NCI-H2171 treated with DMSO at 0.1 percent for 48 hours (cell line): Measurements from ENCODE around the gene MUC4.
"Not testable (repeated sequence)": the region's sequence is repeated elsewhere in the genome, so short reads cannot be mapped to it uniquely, and the experiment has no call there.

Experiments used
- DNase-seq: peaks from one replicate; lab custom pipeline; 2025; lab: John Stamatoyannopoulos, UW

Gene MUC4

DNA sequence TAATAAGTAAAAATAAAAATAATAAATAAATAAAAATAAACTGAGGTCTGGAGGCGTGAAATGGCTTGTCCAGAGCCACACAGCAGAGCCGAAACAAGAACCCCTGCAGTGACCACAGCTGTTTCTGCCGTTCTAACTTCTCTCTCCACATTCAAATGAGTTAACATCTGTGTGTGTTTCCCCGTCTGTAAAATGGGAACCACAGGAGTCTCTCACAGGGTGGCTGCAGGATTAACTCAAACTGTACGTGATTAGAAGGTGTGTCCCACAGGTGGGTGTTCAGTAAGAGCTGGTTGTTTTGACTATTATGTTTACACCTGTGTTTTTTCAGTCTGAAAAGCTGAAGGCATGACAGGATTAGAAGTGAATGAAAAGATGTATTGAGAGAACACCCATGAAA is 27.0 kb upstream of the MUC4 start:
- no peak for DNase-seq

GRCh38 chr3:195836476-195837135 is 24.9 kb upstream of the MUC4 start:
- no peak for DNase-seq

DNA sequence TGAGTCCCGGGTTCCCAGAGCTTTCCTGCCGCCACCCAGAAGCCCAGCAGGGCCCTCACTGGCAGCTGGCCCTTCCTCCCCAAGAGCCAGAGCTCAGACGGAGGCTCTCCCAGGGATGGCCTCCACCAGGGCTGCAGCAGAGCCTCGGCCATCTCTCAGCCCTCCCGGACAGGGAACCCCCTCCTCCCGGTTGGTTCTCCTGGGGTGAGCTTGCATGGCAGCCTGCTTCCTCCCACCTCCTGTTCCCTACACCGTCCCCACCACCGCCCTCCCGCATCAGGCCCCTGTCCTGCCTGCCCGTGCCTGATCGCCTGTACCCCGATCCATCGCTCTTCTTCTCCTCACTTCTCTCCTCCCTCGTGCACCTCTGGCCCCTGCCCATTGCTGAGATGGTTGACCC is 24.1 kb upstream of the MUC4 start:
- no peak for DNase-seq

GRCh38 chr3:195834675-195835583 is 23.2 kb upstream of the MUC4 start:
- no peak for DNase-seq

- no peak for DNase-seq
Measured at GRCh38 chr3:195829897-195830254, 18.1 kb upstream of the MUC4 start.

DNA sequence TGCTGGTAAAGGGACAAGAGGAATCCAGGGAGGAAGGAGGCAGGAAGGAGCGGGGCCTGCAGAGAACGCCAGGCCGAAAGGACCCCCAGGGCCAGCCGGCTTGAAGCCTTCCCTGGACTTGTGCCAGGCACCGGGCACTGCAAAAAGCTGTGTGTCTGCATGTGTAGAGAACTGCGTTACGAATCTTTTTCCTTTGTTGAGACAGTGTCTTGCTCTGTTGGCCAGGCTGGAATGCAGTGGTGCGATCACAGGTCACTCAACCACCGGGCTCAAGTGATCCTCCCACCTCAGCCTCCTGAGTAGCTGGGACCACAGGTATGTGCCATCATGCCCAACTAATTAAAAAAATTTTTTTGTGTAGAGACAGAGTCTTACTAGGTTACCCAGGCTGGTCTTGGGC is 17.0 kb upstream of the MUC4 start:
- DNase-seq = no peak

DNA sequence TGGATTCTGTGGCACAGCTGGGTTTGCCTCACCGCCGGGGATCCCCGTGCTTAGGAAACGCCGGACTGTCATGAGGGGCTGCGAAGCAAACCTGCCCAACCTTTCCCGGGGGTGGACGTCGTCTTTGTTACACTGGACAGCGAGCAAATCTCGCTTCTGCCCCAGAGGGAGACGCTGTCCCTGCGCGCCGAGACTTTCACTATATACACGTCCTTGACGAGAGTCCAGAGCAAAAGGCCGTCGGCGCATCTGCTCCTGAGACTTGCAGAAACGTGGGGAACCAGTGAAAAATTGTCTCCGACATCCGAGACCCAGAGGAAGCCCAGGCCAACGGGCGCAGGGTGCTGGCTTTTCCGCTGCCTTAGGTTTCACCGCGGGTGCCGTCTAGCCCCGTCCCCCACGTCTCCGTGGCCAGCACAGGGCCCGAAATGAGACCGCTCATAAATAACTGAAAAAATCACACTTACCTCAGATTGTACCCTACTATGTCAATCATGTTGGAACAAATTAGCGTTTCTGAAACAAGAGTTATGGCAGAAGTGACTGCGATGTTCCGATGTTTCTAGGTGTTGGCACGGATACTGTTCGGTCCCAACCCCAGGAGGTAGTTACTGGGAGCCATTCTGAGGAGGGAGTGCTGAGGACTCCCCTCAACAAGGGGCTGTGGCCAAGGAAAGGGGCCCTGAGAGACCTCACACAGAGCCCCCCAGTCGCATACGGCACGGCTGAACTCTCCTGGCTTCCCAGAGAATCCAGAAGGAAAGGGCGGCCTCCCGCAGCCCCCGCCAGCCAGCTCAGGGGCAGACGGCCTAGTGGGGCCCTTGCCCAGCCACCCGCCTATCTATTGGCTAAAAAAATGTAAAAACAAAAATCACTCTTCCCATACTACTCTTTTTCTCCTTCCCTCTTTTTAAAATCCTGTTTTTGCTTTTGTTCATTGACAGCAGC is 14.4 kb upstream of the MUC4 start:
- no peak for DNase-seq

- DNase-seq = no peak
Measured at GRCh38 chr3:195825191-195825588, 13.5 kb upstream of the MUC4 start.

DNA sequence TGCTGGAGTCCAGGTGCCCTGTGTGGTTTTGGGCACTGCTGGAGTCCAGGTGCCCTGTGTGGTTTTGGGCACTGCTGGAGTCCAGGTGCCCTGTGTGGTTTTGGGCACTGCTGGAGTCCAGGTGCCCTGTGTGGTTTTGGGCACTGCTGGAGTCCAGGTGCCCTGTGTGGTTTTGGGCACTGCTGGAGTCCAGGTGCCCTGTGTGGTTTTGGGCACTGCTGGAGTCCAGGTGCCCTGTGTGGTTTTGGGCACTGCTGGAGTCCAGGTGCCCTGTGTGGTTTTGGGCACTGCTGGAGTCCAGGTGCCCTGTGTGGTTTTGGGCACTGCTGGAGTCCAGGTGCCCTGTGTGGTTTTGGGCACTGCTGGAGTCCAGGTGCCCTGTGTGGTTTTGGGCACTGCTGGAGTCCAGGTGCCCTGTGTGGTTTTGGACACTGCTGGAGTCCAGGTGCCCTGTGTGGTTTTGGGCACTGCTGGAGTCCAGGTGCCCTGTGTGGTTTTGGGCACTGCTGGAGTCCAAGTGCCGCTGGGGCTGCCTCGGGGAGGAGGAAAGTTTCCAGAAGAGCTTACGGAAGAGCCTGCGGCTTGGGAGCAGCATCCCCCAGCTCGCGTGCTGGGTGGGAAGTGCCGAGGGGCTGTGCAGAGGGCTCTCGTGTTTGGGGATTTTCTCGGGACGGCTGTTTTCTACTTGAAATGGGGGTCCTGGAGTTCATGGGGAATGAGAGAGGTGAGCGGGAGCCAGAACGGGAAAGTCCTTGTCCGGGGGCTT is 12.9 kb upstream of the MUC4 start:
- DNase-seq = not testable (repeated sequence)

GRCh38 chr3:195823999-195824398 is 12.3 kb upstream of the MUC4 start:
- no peak for DNase-seq

GRCh38 chr3:195823280-195823679 is 11.6 kb upstream of the MUC4 start:
- DNase-seq = no peak

- DNase-seq = no peak
Measured at GRCh38 chr3:195822131-195822696, 10.5 kb upstream of the MUC4 start.

DNA sequence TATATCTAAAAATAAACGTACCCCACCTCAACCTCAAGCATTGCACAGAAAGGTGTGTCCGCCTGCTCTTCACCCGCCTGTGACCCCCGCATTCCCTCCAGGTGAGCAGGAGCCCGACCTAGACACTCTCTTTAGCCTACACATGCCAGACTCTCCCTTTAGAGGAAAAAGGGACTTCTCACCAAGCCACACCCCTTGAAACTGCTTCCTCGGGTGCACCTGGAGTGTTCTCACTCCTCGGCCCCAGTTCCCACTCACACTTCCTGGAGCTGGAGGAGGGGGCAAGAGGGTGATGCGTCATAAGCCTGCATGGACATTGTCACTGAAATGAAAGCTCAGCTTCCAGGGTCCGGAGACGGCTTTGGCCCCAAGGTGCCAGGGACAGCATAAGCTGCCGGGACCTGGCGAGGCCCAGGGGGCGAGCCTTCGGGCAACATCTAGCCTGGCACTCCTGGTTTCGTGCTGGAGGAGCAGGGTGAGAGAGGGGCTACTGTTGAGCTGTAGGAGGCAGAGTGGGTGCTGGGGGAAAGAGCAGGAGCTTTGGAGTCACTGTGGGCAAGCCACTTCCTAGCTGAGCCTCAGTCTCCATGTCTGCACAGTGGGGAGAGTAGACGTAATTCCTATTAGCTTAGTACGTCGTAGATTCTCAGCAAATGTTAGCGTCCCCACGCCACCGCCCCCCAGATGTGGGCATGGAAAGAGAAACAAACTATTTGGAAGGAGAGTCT is 9.8 kb upstream of the MUC4 start:
- DNase-seq = no peak

GRCh38 chr3:195820901-195821300 is 9.2 kb upstream of the MUC4 start:
- no peak for DNase-seq

GRCh38 chr3:195820186-195820585 is 8.5 kb upstream of the MUC4 start:
- no peak for DNase-seq

GRCh38 chr3:195818301-195818700 is 6.6 kb upstream of the MUC4 start:
- DNase-seq = no peak

DNA sequence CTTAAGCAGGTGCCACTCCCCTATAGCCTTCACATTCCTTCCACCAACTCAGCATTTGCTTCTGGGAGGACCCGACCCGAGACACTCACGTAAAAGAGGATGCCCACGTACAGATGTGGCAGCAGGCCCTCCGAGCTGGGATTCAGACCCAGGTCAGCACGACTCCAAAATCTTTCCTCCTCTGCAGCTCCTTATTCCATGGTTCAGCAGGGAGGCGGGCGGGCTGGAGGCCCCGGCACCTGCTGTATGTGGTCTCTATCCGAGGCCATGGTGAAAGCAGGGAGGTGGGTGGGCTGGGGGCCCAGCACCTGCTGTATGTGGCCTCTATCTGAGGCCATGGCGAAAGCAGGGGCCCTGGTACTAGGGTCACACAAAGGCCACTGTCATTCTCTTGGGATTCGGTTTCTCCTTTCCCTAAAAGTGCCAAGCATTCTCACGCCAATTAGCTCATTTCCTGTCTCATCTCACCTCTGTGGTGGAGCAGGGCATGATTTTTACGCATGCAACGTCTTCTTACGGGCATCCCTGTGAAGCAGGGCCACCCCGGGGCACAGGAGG is 5.9 kb upstream of the MUC4 start:
- DNase-seq = no peak

DNA sequence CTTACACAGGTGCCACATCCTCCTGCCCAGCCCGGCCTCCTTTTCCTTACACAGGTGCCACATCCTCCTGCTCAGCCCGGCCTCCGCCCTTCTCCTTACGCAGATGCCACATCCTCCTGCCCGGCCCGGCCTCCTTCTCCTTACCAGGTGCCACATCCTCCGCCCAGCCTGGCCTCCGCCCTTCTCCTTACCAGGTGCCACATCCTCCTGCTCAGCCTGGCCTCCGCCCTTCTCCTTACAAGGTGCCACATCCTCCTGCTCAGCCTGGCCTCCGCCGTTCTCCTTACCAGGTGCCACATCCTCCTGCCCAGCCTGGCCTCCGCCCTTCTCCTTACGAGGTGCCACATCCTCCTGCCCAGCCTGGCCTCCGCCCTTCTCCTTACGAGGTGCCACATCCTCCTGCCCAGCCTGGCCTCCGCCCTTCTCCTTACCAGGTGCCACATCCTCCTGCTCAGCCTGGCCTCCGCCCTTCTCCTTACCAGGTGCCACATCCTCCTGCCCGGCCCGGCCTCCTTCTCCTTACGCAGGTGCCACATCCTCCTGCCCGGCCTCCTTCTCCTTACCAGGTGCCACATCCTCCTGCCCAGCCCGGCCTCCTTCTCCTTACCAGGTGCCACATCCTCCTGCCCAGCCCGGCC is 4.7 kb upstream of the MUC4 start:
- DNase-seq = not testable (repeated sequence)

GRCh38 chr3:195815169-195815771 is 3.5 kb upstream of the MUC4 start:
- no peak for DNase-seq
